Measurements from ENCODE around the gene ZMAT2. TPM values are rescaled to one million over a fixed set of nuclear protein-coding genes. Genes with fewer than 3 reads are reported as not detected.

The ZMAT2 gene
- total RNA-seq, 1 experiment from 2014 or later: 76.6 TPM

DNA sequence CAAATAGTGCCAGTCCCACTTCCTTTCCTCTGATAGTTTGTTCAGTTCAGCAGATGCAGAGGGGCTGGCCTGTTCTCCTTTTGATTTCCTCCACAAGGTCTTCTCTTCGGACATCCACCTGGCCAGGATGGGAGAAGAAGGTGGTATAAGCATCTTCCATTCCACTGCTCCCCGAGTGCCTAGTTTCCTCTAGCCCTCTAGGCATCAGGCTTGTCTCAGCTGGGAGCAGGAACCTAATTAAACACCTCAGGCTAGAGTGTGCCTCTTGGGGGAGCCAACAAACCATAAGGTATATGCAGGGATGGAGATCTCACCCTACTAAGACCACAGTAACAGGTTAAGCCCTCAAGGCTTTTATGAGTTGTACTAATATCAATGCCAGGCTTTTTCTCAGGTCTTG lies 26.0 kb upstream of the ZMAT2 start:
- no peaks in the 10 kb centered on the region for H3K9me3 Mint-ChIP-seq (ENCODE audit: unreplicated experiment)
- Histone ChIP-seq H3K4me1 (no peaks in the 10 kb centered on the region), H3K4me3 (ENCODE audit: low read depth, low read length) (no peak overlapping the region), H3K9me3 (no peaks in the 10 kb centered on the region), H3K27me3 (replicated peaks; ENCODE audit: control insufficient read depth, insufficient read depth, low read length) (no peaks in the 10 kb centered on the region), H3K36me3 (ENCODE audit: control insufficient read depth, insufficient read depth, low read length) (peaks cover 2% of the 10 kb centered on the region)
- no peaks in the 10 kb centered on the region for H3K4me1 Mint-ChIP-seq (ENCODE audit: low read depth, unreplicated experiment)
- TF ChIP-seq, protein P1, sequence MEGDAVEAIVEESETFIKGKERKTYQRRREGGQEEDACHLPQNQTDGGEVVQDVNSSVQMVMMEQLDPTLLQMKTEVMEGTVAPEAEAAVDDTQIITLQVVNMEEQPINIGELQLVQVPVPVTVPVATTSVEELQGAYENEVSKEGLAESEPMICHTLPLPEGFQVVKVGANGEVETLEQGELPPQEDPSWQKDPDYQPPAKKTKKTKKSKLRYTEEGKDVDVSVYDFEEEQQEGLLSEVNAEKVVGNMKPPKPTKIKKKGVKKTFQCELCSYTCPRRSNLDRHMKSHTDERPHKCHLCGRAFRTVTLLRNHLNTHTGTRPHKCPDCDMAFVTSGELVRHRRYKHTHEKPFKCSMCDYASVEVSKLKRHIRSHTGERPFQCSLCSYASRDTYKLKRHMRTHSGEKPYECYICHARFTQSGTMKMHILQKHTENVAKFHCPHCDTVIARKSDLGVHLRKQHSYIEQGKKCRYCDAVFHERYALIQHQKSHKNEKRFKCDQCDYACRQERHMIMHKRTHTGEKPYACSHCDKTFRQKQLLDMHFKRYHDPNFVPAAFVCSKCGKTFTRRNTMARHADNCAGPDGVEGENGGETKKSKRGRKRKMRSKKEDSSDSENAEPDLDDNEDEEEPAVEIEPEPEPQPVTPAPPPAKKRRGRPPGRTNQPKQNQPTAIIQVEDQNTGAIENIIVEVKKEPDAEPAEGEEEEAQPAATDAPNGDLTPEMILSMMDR (IDR thresholded peaks at IDR 0.05; ENCODE audit: insufficient read depth in 1 of 2, low read depth in 1 of 2, low read length in 1 of 2, severe bottlenecking in 1 of 2, unreplicated experiment in 1 of 2): no peak
- TSS peak; percentile 84 for BruUV-seq (replicated peaks)
- intact Hi-C loops (cut with micrococcal nuclease; ENCODE audit: unreplicated experiment): no loop called here
- H3K27me3 Mint-ChIP-seq (ENCODE audit: insufficient read depth, unreplicated experiment): no peaks in the 10 kb centered on the region
- no peak for DNase-seq
- no peak overlapping the region for H3K4me3 Mint-ChIP-seq (ENCODE audit: unreplicated experiment)
- ChIA-PET POLR2A (no interaction called here), CTCF (interaction anchor here (0.8 kb wide), 1 partner anchor 17 kb away, joined by 3 read pairs; the partner anchor contains the start of genes HARS1 and HARS2)
- H3K27ac Mint-ChIP-seq (ENCODE audit: unreplicated experiment): peak overlapping the region; percentile 18
- peaks cover 54% of the 10 kb centered on the region for H3K36me3 Mint-ChIP-seq (ENCODE audit: insufficient read depth, unreplicated experiment)

- H3K4me3 Mint-ChIP-seq (ENCODE audit: unreplicated experiment): no peak overlapping the region
- no peaks in the 10 kb centered on the region for H3K9me3 Mint-ChIP-seq (ENCODE audit: unreplicated experiment)
- DNase-seq: no peak
- TF ChIP-seq, protein P1 (IDR thresholded peaks at IDR 0.05; ENCODE audit: insufficient read depth in 1 of 2, low read depth in 1 of 2, low read length in 1 of 2, severe bottlenecking in 1 of 2, unreplicated experiment in 1 of 2): no peak
- ChIA-PET CTCF (interaction anchor here (0.5 to 0.9 kb wide), 3 partner anchors 16 to 178 kb away, joined by 3 to 4 read pairs (median 3); partner anchors contain the start of genes HARS1, HARS2 and ZMAT2), POLR2A (interaction anchor here (0.6 to 0.9 kb wide), 2 partner anchors 11 to 18 kb away, joined by 3 to 4 read pairs; no protein-coding TSS in a partner anchor)
- Histone ChIP-seq H3K4me1 (no peaks in the 10 kb centered on the region), H3K4me3 (ENCODE audit: low read depth, low read length) (no peak overlapping the region), H3K36me3 (ENCODE audit: control insufficient read depth, insufficient read depth, low read length) (peaks cover 2% of the 10 kb centered on the region), H3K27me3 (replicated peaks; ENCODE audit: control insufficient read depth, insufficient read depth, low read length) (no peaks in the 10 kb centered on the region), H3K9me3 (no peaks in the 10 kb centered on the region)
- intact Hi-C loops (cut with micrococcal nuclease; ENCODE audit: unreplicated experiment): no loop called here
- peak overlapping the region; percentile 18 for H3K27ac Mint-ChIP-seq (ENCODE audit: unreplicated experiment)
- BruUV-seq (replicated peaks): no TSS peak
- peaks cover 54% of the 10 kb centered on the region for H3K36me3 Mint-ChIP-seq (ENCODE audit: insufficient read depth, unreplicated experiment)
- H3K4me1 Mint-ChIP-seq (ENCODE audit: low read depth, unreplicated experiment): no peaks in the 10 kb centered on the region
- H3K27me3 Mint-ChIP-seq (ENCODE audit: insufficient read depth, unreplicated experiment): no peaks in the 10 kb centered on the region
These were observed 25.6 kb upstream of the ZMAT2 start for GRCh38 chr5:140674629-140675028.

DNA sequence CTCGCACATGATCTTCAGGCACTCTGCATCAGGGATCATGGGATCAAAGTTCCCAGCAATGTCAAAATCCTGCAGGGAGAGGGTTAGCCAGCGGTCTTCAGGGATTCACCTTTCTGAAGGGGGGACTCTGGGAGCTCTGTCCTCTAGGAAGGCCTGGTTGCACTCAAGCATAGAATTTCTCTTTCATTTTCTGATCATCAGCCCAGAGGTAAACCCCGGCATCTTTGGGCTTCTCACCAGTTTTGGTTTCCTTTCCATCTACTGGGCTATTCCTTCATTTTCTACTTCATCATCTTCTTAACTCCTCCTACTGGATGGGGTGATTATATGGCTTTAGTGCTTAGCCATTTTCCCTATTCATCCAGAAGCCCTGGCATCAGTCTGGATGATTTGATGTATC lies 22.3 kb upstream of the ZMAT2 start:
- POLR2A ChIA-PET: no interaction called here
- no peak for DNase-seq
- H3K4me1 Mint-ChIP-seq (ENCODE audit: low read depth, unreplicated experiment): no peaks in the 10 kb centered on the region
- no TSS peak for BruUV-seq (replicated peaks)
- no peaks in the 10 kb centered on the region for H3K9me3 ChIP-seq
- CTCF ChIA-PET: no interaction called here
- peaks cover 39% of the 10 kb centered on the region for H3K36me3 Mint-ChIP-seq (ENCODE audit: insufficient read depth, unreplicated experiment)
- intact Hi-C loops (cut with micrococcal nuclease; ENCODE audit: unreplicated experiment): no loop called here
- peaks cover 2% of the 10 kb centered on the region for H3K36me3 ChIP-seq (ENCODE audit: control insufficient read depth, insufficient read depth, low read length)
- no peak overlapping the region for H3K4me3 ChIP-seq (ENCODE audit: low read depth, low read length)
- no peaks in the 10 kb centered on the region for H3K4me1 ChIP-seq
- no peaks in the 10 kb centered on the region for H3K9me3 Mint-ChIP-seq (ENCODE audit: unreplicated experiment)
- H3K27ac Mint-ChIP-seq (ENCODE audit: unreplicated experiment): no peak overlapping the region
- no peak overlapping the region for H3K4me3 Mint-ChIP-seq (ENCODE audit: unreplicated experiment)
- TF ChIP-seq, protein P1 (IDR thresholded peaks at IDR 0.05; ENCODE audit: insufficient read depth in 1 of 2, low read depth in 1 of 2, low read length in 1 of 2, severe bottlenecking in 1 of 2, unreplicated experiment in 1 of 2): no peak
- no peaks in the 10 kb centered on the region for H3K27me3 ChIP-seq (replicated peaks; ENCODE audit: control insufficient read depth, insufficient read depth, low read length)
- H3K27me3 Mint-ChIP-seq (ENCODE audit: insufficient read depth, unreplicated experiment): no peaks in the 10 kb centered on the region

Measured in Caco-2 (cell line).